Measurements from ENCODE around the gene KCNA5. TPM values are rescaled to one million over a fixed set of nuclear protein-coding genes. Genes with fewer than 3 reads are reported as not detected.

KCNA5 gene
- total RNA-seq, 1 donor from 2014 or later, result 0.82 TPM

DNA sequence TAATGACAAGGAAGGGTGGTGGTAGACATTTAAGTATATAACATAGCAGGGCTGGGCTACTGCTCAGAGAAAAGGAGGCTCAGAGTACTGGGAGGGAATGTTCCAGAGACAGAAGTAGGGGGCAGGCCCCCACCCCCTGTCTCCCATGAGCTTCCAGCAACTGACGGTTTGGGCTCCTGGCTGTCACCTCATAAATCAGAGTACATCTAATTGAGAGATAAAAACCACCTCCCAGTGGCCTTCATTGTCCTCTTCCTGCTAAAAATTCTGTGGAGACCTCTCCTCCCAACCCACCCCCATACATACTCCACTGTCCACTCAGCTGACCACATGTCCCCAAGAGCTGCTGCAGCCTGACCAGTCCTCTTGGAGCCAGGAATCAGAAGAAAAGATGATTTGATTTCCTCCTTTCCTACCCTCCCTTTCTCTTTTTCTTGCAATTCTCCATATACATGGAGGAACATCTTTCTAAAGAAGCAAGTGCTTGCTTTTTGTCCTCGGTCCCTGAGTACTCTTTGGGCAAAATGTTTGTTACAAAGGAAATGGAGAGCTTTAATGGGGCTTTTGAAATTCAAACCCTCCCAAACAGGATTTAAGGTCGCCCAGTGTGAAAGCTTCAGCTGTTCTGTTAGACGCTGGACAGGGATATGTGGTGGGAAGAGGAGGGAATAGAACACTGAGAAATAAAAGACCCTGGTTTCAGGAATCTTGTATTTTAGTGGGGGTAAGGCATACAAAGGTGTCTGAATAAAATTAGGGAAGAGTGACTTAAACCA, 16.4 kb upstream of the KCNA5 start:
- Mint-ChIP-seq H3K36me3 (no peaks in the 10 kb centered on the region), H3K4me3 (no peak overlapping the region), H3K9me3 (no peaks in the 10 kb centered on the region), H3K4me1 (ENCODE audit: unreplicated experiment) (peaks cover 12% of the 10 kb centered on the region), H3K27ac (no peak overlapping the region), H3K27me3 (peaks cover 55% of the 10 kb centered on the region)
- no peak for TF ChIP-seq CTCF (conservative IDR thresholded peaks at IDR 0.05)
- no peak for DNase-seq (ENCODE audit: extremely low spot score, unreplicated experiment)

- no peak for TF ChIP-seq CTCF (conservative IDR thresholded peaks at IDR 0.05)
- Mint-ChIP-seq H3K27me3 (peaks cover 39% of the 10 kb centered on the region), H3K4me3 (no peak overlapping the region), H3K9me3 (no peaks in the 10 kb centered on the region), H3K27ac (no peak overlapping the region), H3K36me3 (no peaks in the 10 kb centered on the region), H3K4me1 (ENCODE audit: unreplicated experiment) (peaks cover 12% of the 10 kb centered on the region)
- DNase-seq (ENCODE audit: extremely low spot score, unreplicated experiment), result no peak
Observed at GRCh38 chr12:5030066-5030465, 13.6 kb upstream of the KCNA5 start.

DNA sequence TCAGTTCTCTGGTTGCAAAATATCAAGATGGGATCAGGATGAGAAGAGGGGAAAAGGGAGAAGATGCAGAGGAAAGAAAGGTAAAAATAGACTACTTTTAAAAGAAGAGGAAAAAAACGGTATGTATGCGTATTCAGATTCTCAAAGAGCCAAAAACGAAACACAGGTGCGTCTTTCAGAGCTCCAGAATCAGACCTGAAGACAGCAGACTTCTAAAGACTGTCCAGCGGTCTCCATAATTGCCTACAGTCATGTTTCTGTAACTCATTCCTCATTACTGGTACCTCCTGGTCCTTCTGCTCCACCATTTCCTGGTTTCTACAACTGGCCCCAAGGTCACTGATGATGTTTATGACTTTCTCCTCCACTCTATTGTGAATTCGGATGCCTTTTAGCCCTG, 12.4 kb upstream of the KCNA5 start:
- no peaks in the 10 kb centered on the region for H3K9me3 Mint-ChIP-seq
- no peak for DNase-seq (ENCODE audit: extremely low spot score, unreplicated experiment)
- TF ChIP-seq CTCF (conservative IDR thresholded peaks at IDR 0.05), result no peak
- H3K27ac Mint-ChIP-seq, result no peak overlapping the region
- H3K4me3 Mint-ChIP-seq, result no peak overlapping the region
- H3K36me3 Mint-ChIP-seq, result no peaks in the 10 kb centered on the region
- peaks cover 12% of the 10 kb centered on the region for H3K4me1 Mint-ChIP-seq (ENCODE audit: unreplicated experiment)
- H3K27me3 Mint-ChIP-seq, result peaks cover 32% of the 10 kb centered on the region

GRCh38 chr12:5031958-5032357, 11.7 kb upstream of the KCNA5 start:
- H3K9me3 Mint-ChIP-seq, result peaks cover 5% of the 10 kb centered on the region
- TF ChIP-seq CTCF (conservative IDR thresholded peaks at IDR 0.05), result no peak
- H3K36me3 Mint-ChIP-seq, result no peaks in the 10 kb centered on the region
- DNase-seq (ENCODE audit: extremely low spot score, unreplicated experiment), result no peak
- H3K27ac Mint-ChIP-seq, result no peak overlapping the region
- H3K4me3 Mint-ChIP-seq, result no peak overlapping the region
- peaks cover 32% of the 10 kb centered on the region for H3K27me3 Mint-ChIP-seq
- peaks cover 6% of the 10 kb centered on the region for H3K4me1 Mint-ChIP-seq (ENCODE audit: unreplicated experiment)

- Mint-ChIP-seq H3K9me3 (peaks cover 5% of the 10 kb centered on the region), H3K4me3 (no peak overlapping the region), H3K27ac (no peak overlapping the region)
Observed at GRCh38 chr12:5032821-5033220, 10.9 kb upstream of the KCNA5 start.

More at GRCh38 chr12:5032821-5033220, 10.9 kb upstream of the KCNA5 start:
- TF ChIP-seq CTCF (conservative IDR thresholded peaks at IDR 0.05), result no peak
- Mint-ChIP-seq H3K4me1 (ENCODE audit: unreplicated experiment) (no peaks in the 10 kb centered on the region), H3K27me3 (peaks cover 25% of the 10 kb centered on the region), H3K36me3 (no peaks in the 10 kb centered on the region)
- no peak for DNase-seq (ENCODE audit: extremely low spot score, unreplicated experiment)
